ENCODE data around the gene GPBAR1.

DNA sequence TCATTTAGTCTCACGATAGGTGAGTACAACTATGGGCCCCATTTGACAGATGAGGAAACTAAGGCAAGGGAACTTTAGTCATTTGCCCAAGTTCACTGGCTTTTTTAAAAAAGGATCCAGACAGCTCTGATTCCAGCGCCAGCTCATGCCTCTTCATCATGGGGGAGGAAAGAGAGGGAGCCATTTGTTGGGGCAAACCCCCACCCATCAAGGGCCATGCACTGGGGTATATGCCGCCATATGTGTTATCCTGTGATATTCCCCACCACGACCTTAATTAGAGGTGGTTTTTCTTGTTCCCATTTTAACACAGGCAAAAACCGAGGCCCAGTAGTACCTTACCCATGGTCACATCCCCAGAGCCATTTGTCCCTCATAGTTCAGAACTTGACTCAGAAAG is 649 bp upstream of the GPBAR1 start:
- TF ChIP-seq, protein P1, sequence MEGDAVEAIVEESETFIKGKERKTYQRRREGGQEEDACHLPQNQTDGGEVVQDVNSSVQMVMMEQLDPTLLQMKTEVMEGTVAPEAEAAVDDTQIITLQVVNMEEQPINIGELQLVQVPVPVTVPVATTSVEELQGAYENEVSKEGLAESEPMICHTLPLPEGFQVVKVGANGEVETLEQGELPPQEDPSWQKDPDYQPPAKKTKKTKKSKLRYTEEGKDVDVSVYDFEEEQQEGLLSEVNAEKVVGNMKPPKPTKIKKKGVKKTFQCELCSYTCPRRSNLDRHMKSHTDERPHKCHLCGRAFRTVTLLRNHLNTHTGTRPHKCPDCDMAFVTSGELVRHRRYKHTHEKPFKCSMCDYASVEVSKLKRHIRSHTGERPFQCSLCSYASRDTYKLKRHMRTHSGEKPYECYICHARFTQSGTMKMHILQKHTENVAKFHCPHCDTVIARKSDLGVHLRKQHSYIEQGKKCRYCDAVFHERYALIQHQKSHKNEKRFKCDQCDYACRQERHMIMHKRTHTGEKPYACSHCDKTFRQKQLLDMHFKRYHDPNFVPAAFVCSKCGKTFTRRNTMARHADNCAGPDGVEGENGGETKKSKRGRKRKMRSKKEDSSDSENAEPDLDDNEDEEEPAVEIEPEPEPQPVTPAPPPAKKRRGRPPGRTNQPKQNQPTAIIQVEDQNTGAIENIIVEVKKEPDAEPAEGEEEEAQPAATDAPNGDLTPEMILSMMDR (IDR thresholded peaks at IDR 0.05): no peak
- TF ChIP-seq POLR2A (IDR thresholded peaks at IDR 0.05): no peak

Measured in esophagus squamous epithelium (tissue), 4 donors.